ENCODE measurements around the gene FIGNL1. TPM values are rescaled to one million over a fixed set of nuclear protein-coding genes. Genes with fewer than 3 reads are reported as not detected.
A peak's percentile ranks its signal among the peaks of the same experiment; 100 is the strongest.

Gene FIGNL1
- total and polyA plus RNA-seq, 10 of the 15 experiments (the other 5 are each of a cell fraction or from before 2014, with no cell fraction given), result 11.5 to 37.4 (median 29.0) TPM

- TF ChIP-seq ZBTB11 (CRISPR knock-in tag; IDR thresholded peaks at IDR 0.05), result no peak
Observed at GRCh38 chr7:50450590-50451032, 461 bp upstream of the FIGNL1 start (continued).

- Histone ChIP-seq H3K9me3 (replicated peaks; ENCODE audit: control insufficient read depth, insufficient read depth, low read length) (no peaks in the 10 kb centered on the region), H3K36me3 (ENCODE audit: control insufficient read depth in 2 of 2, insufficient read depth in 2 of 2, low read length in 1 of 2) (peaks cover 0 to 2% of the 10 kb centered on the region in 2 experiments; a peak in 2 of 4 replicates), H2AFZ (ENCODE audit: control insufficient read depth, low read depth, low read length) (no peak overlapping the region; the same call in 1 of the 2 replicates), H3K4me3 (peak overlapping the region; percentile 77), H3K27ac (ENCODE audit: control insufficient read depth, insufficient read depth) (peak overlapping the region; percentile 28; the same call in 1 of the 2 replicates), H3K27me3 (replicated peaks in 1 of 2; ENCODE audit: control insufficient read depth in 2 of 2, insufficient read depth in 2 of 2, low read length in 1 of 2) (no peaks in the 10 kb centered on the region; a peak in 1 of 4 replicates), H3K79me2 (ENCODE audit: control insufficient read depth, insufficient read depth, low read length) (peaks cover 16% of the 10 kb centered on the region), H4K20me1 (ENCODE audit: control insufficient read depth, insufficient read depth) (no peaks in the 10 kb centered on the region), H3K9ac (ENCODE audit: control insufficient read depth, insufficient read depth, low read length) (peak overlapping the region; percentile 58), H3K4me2 (ENCODE audit: control insufficient read depth, insufficient read depth) (peak overlapping the region; percentile 85), H3K4me1 (ENCODE audit: control insufficient read depth, insufficient read depth, low read length) (peaks cover 16% of the 10 kb centered on the region)
- intact Hi-C loops (cut with micrococcal nuclease; ENCODE audit: unreplicated experiment), result no loop called here
- TF ChIP-seq SIN3A (IDR thresholded peaks at IDR 0.05; ENCODE audit: low read depth, low read length) (no peak), NFYB (IDR thresholded peaks at IDR 0.05; ENCODE audit: insufficient read depth, low read depth, low read length) (no peak), BCL11A (IDR thresholded peaks at IDR 0.05; ENCODE audit: low read depth, low read length) (no peak), RAD21 (IDR thresholded peaks at IDR 0.05; ENCODE audit: insufficient read depth, low read depth, low read length) (no peak), CEBPZ (IDR thresholded peaks at IDR 0.05; ENCODE audit: low read depth, low read length) (no peak), KDM1A (IDR thresholded peaks at IDR 0.05; ENCODE audit: borderline replicate concordance) (no peak), GABPA (IDR thresholded peaks at IDR 0.05; ENCODE audit: low read depth) (no peak), CREB1 (IDR thresholded peaks at IDR 0.05; ENCODE audit: low read depth) (no peak), SKIL (IDR thresholded peaks at IDR 0.05; ENCODE audit: low read depth, poor library complexity, severe bottlenecking) (no peak), LARP7 (IDR thresholded peaks at IDR 0.05) (no peak), SMAD5 (IDR thresholded peaks at IDR 0.05; ENCODE audit: low read depth) (no peak), NFXL1 (IDR thresholded peaks at IDR 0.05; ENCODE audit: borderline replicate concordance) (no peak)
- ChIA-PET RAD21 (ENCODE audit: unreplicated experiment) (interaction anchor here (1.4 to 2.9 kb wide), 3 partner anchors 32 to 306 kb away, joined by 3 to 17 read pairs (median 3); no protein-coding TSS in a partner anchor), POLR2A (interaction anchor here (0.6 kb wide), 1 partner anchor 42 kb away, joined by 3 read pairs; no protein-coding TSS in a partner anchor), SMC1A (ENCODE audit: uncharacterized antibody, unreplicated experiment) (interaction anchor here (1.2 to 2.4 kb wide), 4 partner anchors 25 to 332 kb away, joined by 3 to 6 read pairs (median 4); no protein-coding TSS in a partner anchor), CTCF (interaction anchor here (1.8 to 3.6 kb wide), 4 partner anchors 18 to 307 kb away, joined by 6 to 15 read pairs (median 8); no protein-coding TSS in a partner anchor)
- in situ Hi-C loops (cut with MboI), result no loop called here
- 1% methylated on average over 5 of the region's 5 CpGs for WGBS (ENCODE audit: insufficient coverage, insufficient replicate concordance, low lambda C conversion rate, missing lambda C conversion rate)
- peak; percentile 11 for ATAC-seq
- FAIRE-seq, result no peak
- BruUV-seq (replicated peaks), result no TSS peak
- no peak for DNase-seq (ENCODE audit: low read depth, low spot score)
Observed at GRCh38 chr7:50449501-50449880, 659 bp downstream of the FIGNL1 start.
